Measurements from ENCODE around the gene MCC. TPM values are rescaled to one million over a fixed set of nuclear protein-coding genes. Genes with fewer than 3 reads are reported as not detected.

The MCC gene
- total and polyA plus RNA-seq, 2 experiments from 2014 or later, result 8.3 to 31.5 TPM

DNA sequence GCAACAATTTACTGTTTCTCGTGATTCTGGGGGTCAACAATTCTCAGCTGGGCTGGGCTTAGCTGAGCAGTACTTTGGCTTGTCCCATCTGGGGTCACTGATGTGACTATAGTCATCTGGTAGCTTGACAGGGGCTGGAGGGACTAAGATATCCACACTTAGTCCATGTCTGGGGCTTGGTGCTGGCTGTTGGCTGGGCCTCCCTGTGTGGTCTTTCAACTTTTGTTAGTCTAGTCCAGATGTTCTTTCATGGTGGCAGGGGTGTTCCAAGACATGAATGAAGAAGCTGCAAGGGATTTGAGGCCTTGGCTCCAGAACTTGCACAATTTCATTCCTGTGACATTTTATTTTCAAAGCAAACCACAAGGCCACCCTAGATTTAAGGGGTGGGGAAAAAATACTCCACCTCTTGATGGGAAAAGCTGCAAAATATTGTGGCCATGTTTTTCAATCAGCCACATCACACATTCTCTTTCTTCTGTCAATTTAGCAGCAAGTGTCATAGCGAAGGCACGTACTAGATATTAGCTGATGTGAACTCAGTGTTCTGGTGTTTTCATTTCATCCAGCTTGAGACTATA lies 112.7 kb downstream of the MCC start:
- Histone ChIP-seq H3K27me3 (no peaks in the 10 kb centered on the region), H4K20me1 (ENCODE audit: insufficient read depth, poor library complexity, severe bottlenecking) (no peaks in the 10 kb centered on the region), H3K27ac (no peak overlapping the region), H3K9me3 (ENCODE audit: low read depth) (no peaks in the 10 kb centered on the region), H3K4me1 (ENCODE audit: insufficient read depth) (peaks cover 4% of the 10 kb centered on the region), H3K4me2 (no peak overlapping the region), H3K9me2 (replicated peaks; ENCODE audit: insufficient read depth) (no peaks in the 10 kb centered on the region), H2AFZ (no peak overlapping the region), H3K79me2 (no peaks in the 10 kb centered on the region), H3K4me3 (no peak overlapping the region), H3K36me3 (replicated peaks; ENCODE audit: insufficient read depth, low read depth) (no peaks in the 10 kb centered on the region)
- TF ChIP-seq, protein P1, sequence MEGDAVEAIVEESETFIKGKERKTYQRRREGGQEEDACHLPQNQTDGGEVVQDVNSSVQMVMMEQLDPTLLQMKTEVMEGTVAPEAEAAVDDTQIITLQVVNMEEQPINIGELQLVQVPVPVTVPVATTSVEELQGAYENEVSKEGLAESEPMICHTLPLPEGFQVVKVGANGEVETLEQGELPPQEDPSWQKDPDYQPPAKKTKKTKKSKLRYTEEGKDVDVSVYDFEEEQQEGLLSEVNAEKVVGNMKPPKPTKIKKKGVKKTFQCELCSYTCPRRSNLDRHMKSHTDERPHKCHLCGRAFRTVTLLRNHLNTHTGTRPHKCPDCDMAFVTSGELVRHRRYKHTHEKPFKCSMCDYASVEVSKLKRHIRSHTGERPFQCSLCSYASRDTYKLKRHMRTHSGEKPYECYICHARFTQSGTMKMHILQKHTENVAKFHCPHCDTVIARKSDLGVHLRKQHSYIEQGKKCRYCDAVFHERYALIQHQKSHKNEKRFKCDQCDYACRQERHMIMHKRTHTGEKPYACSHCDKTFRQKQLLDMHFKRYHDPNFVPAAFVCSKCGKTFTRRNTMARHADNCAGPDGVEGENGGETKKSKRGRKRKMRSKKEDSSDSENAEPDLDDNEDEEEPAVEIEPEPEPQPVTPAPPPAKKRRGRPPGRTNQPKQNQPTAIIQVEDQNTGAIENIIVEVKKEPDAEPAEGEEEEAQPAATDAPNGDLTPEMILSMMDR (IDR thresholded peaks at IDR 0.05; ENCODE audit: poor library complexity), result no peak
- TF ChIP-seq EZH2 (IDR thresholded peaks at IDR 0.05; ENCODE audit: borderline replicate concordance) (no peak), EZH2phosphoT487 (IDR thresholded peaks at IDR 0.05; ENCODE audit: low read depth, severe bottlenecking, unreplicated experiment) (no peak)
- 86% methylated on average over 3 of the region's 3 CpGs for WGBS (ENCODE audit: low lambda C conversion rate, missing lambda C conversion rate)
- DNase-seq (ENCODE audit: low spot score), result no peak

DNA sequence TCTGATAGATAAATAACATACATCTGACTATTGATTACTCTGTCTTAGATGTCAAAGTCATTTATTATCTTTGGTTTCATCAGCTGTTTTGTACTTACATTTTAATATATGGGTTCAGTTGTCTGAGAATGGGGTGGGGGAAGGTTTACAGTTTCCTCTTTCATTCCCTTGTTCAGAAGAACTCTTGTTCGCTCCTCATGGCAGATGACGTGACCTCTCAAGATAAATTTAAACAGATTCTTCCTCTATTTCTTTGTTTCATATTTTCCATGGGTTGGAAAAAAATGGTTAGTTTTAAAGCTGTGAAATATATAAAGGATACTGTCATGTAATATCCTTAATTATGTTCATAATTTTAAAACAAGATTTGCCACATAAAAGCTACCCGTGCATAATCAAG lies 114.8 kb downstream of the MCC start:
- H3K27ac ChIP-seq, result no peak overlapping the region
- no peaks in the 10 kb centered on the region for H3K36me3 ChIP-seq (replicated peaks; ENCODE audit: insufficient read depth, low read depth)
- WGBS (ENCODE audit: low lambda C conversion rate, missing lambda C conversion rate), result 92% methylated on average over 3 of the region's 3 CpGs
- H3K4me3 ChIP-seq, result no peak overlapping the region
- TF ChIP-seq, protein P1 (IDR thresholded peaks at IDR 0.05; ENCODE audit: poor library complexity), result no peak
- TF ChIP-seq EZH2phosphoT487 (IDR thresholded peaks at IDR 0.05; ENCODE audit: low read depth, severe bottlenecking, unreplicated experiment), result no peak
- TF ChIP-seq EZH2 (IDR thresholded peaks at IDR 0.05; ENCODE audit: borderline replicate concordance), result no peak
- H3K27me3 ChIP-seq, result no peaks in the 10 kb centered on the region
- H3K4me2 ChIP-seq, result no peak overlapping the region
- no peaks in the 10 kb centered on the region for H3K9me3 ChIP-seq (ENCODE audit: low read depth)
- no peak for DNase-seq (ENCODE audit: low spot score)
- no peaks in the 10 kb centered on the region for H3K9me2 ChIP-seq (replicated peaks; ENCODE audit: insufficient read depth)
- no peak overlapping the region for H2AFZ ChIP-seq
- no peaks in the 10 kb centered on the region for H3K4me1 ChIP-seq (ENCODE audit: insufficient read depth)
- H3K79me2 ChIP-seq, result no peaks in the 10 kb centered on the region
- no peaks in the 10 kb centered on the region for H4K20me1 ChIP-seq (ENCODE audit: insufficient read depth, poor library complexity, severe bottlenecking)

DNA sequence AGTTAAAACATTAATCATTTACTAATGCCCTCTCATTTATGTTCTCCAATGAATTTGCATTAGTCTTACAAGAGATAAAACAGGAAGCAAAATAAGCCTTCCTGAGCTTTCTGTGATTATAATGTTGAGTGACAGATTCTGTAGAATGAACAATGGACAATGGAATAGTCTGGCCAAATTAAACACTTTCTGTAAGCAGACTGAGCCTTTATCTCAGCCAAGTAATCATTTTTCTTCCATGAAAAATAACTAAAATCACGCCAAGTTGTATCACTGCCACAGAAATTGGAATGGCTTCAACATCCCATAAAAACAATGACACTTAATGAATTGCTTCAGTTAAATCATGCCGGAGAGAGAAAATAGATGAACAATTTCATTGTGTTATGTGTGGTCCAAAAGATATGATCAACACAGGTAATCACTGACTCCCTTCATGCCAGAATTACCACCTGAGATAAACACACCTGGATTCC lies 116.5 kb downstream of the MCC start:
- H2AFZ ChIP-seq, result no peak overlapping the region
- H3K36me3 ChIP-seq (replicated peaks; ENCODE audit: insufficient read depth, low read depth), result no peaks in the 10 kb centered on the region
- no peaks in the 10 kb centered on the region for H3K4me1 ChIP-seq (ENCODE audit: insufficient read depth)
- 45% methylated on average over 2 of the region's 2 CpGs for WGBS (ENCODE audit: low lambda C conversion rate, missing lambda C conversion rate)
- H3K27ac ChIP-seq, result no peak overlapping the region
- H3K9me3 ChIP-seq (ENCODE audit: low read depth), result no peaks in the 10 kb centered on the region
- H4K20me1 ChIP-seq (ENCODE audit: insufficient read depth, poor library complexity, severe bottlenecking), result no peaks in the 10 kb centered on the region
- DNase-seq (ENCODE audit: low spot score), result no peak
- no peak for TF ChIP-seq EZH2phosphoT487 (IDR thresholded peaks at IDR 0.05; ENCODE audit: low read depth, severe bottlenecking, unreplicated experiment)
- TF ChIP-seq EZH2 (IDR thresholded peaks at IDR 0.05; ENCODE audit: borderline replicate concordance), result no peak
- TF ChIP-seq, protein P1 (IDR thresholded peaks at IDR 0.05; ENCODE audit: poor library complexity), result no peak
- H3K4me2 ChIP-seq, result no peak overlapping the region
- H3K9me2 ChIP-seq (replicated peaks; ENCODE audit: insufficient read depth), result no peaks in the 10 kb centered on the region
- no peaks in the 10 kb centered on the region for H3K79me2 ChIP-seq
- no peak overlapping the region for H3K4me3 ChIP-seq
- no peaks in the 10 kb centered on the region for H3K27me3 ChIP-seq

Data from hepatocyte (in vitro differentiated cells).